H1 (cell line): ENCODE results near the gene VDAC2. TPM values are rescaled to one million over a fixed set of nuclear protein-coding genes. Genes with fewer than 3 reads are reported as not detected.

Source experiments
- CTCF ChIA-PET: fragments of 300-600 bp; sonication (Branson Sonifier 250); formaldehyde crosslinking; loops from one replicate; lab custom pipeline; 2021; ENCODE audit not compliant: partially characterized antibody; lab: Charles Lee
- POLR2A ChIA-PET: fragments of 300-600 bp; sonication (Branson Sonifier 250); formaldehyde crosslinking; loops from one replicate; lab custom pipeline; 2021; ENCODE audit warnings: inconsistent platforms; ENCODE audit not compliant: partially characterized antibody; lab: Charles Lee
- DNase-seq, 2 experiments: peaks; one replicate each; pipeline versions ENCODE4 v3.0.0 to v3.0.0-alpha.2; 2010 to 2022; ENCODE audit warnings: low spot score in 2 of 2, low read depth in 1 of 2, mixed read lengths in 1 of 2
- FAIRE-seq: peaks from 2 replicates; lab custom pipeline; 2011; peaks lifted over from hg19 to GRCh38; lab: Jason Lieb, UNC
- H2AFZ ChIP-seq: 2 replicates; pipeline ENCODE4 v1.8.1; 2012; ENCODE audit warnings: low read length, inconsistent platforms
- H2AK5ac ChIP-seq: 2 replicates; pipeline ENCODE4 v1.6.1; 2013; ENCODE audit warnings: low read depth, low read length
- H2BK120ac ChIP-seq: replicated peaks from 2 replicates; pipeline ENCODE3; 2013; ENCODE audit warnings: low read depth, low read length, inconsistent platforms
- H2BK12ac ChIP-seq: 2 replicates; pipeline ENCODE4 v1.6.1; 2013; ENCODE audit warnings: low read depth, low read length
- H2BK15ac ChIP-seq: 2 replicates; pipeline ENCODE4 v1.6.1; 2013; ENCODE audit warnings: low read length
- H2BK20ac ChIP-seq: 2 replicates; pipeline ENCODE4 v1.6.1; 2013; ENCODE audit warnings: low read length
- H2BK5ac ChIP-seq: 2 replicates; pipeline ENCODE4 v1.6.1; 2013; ENCODE audit warnings: low read depth, low read length
- H3K14ac ChIP-seq: 2 replicates; pipeline ENCODE4 v1.6.1; 2013; ENCODE audit warnings: inconsistent platforms; ENCODE audit not compliant: insufficient read length
- H3K18ac ChIP-seq: 2 replicates; pipeline ENCODE4 v1.6.1; 2013; ENCODE audit warnings: low read length; ENCODE audit errors: extremely low read depth
- H3K23ac ChIP-seq: 2 replicates; pipeline ENCODE4 v1.6.1; 2013; ENCODE audit warnings: inconsistent platforms; ENCODE audit not compliant: insufficient read length
- H3K23me2 ChIP-seq: 2 replicates; pipeline ENCODE4 v1.6.1; 2013; ENCODE audit warnings: low read depth, low read length
- H3K27ac ChIP-seq: 2 replicates; pipeline ENCODE4 v1.6.1; 2011; ENCODE audit warnings: low read depth, low read length, inconsistent platforms
- H3K27me3 ChIP-seq, 4 experiments: replicated peaks in 1 of 4; 1 replicate in 1 of 4; 2 replicates in 3 of 4; pipeline versions ENCODE4 v1.6.1 to v1.8.1; 2011 to 2013; ENCODE audit warnings: low read length in 3 of 4, mild to moderate bottlenecking in 3 of 4, inconsistent platforms in 2 of 4, mixed read lengths in 2 of 4, moderate library complexity in 1 of 4; ENCODE audit not compliant: control insufficient read depth in 3 of 4, insufficient read depth in 3 of 4; ENCODE audit errors: extremely low read depth in 1 of 4
- H3K36me3 ChIP-seq, 4 experiments: 2 replicates each; pipeline versions ENCODE4 v1.6.1 to v1.8.1; 2011 to 2013; ENCODE audit warnings: mild to moderate bottlenecking in 4 of 4, low read length in 3 of 4, moderate library complexity in 2 of 4, control low read depth in 1 of 4, inconsistent platforms in 1 of 4; ENCODE audit not compliant: insufficient read depth in 4 of 4, control insufficient read depth in 2 of 4
- H3K4ac ChIP-seq: replicated peaks from 2 replicates; pipeline ENCODE3; 2013; ENCODE audit warnings: low read length, low read depth, mixed read lengths, inconsistent platforms; ENCODE audit not compliant: insufficient read length
- H3K4me1 ChIP-seq, 4 experiments: replicated peaks in 1 of 4; 1 replicate in 1 of 4; 2 replicates in 3 of 4; pipeline versions ENCODE4 v1.6.1 to v1.8.1; 2011 to 2013; ENCODE audit warnings: low read length in 3 of 4, inconsistent platforms in 2 of 4, mixed read lengths in 1 of 4; ENCODE audit not compliant: insufficient read depth in 4 of 4, control insufficient read depth in 3 of 4
- H3K4me2 ChIP-seq, 2 experiments: 2 replicates each; pipeline versions ENCODE4 v1.6.1 to v1.8.1; 2011 to 2013; ENCODE audit warnings: low read depth in 2 of 2, low read length in 2 of 2, control low read depth in 1 of 2, inconsistent platforms in 1 of 2, mild to moderate bottlenecking in 1 of 2; ENCODE audit not compliant: insufficient read depth in 1 of 2
- H3K4me3 ChIP-seq, 4 experiments: fragments of 200-600, 300-600 bp in 1 of 4; sonication (generic), shearing (Covaris generic), sonication (Bioruptor Twin) in 1 of 4; 2 replicates each; pipeline versions ENCODE4 v1.5.1 to v1.8.1; 2011 to 2016; ENCODE audit warnings: low read length in 4 of 4, low read depth in 3 of 4, control low read depth in 2 of 4, inconsistent platforms in 2 of 4, mild to moderate bottlenecking in 2 of 4, mixed read lengths in 1 of 4, moderate library complexity in 1 of 4; ENCODE audit not compliant: insufficient read depth in 2 of 4; ENCODE audit errors: extremely low read depth in 1 of 4
- H3K56ac ChIP-seq: replicated peaks from 2 replicates; pipeline ENCODE3; 2013; ENCODE audit warnings: low read depth, mild to moderate bottlenecking, mixed read lengths, low read length, inconsistent platforms; ENCODE audit not compliant: insufficient read length
- H3K79me1 ChIP-seq: 2 replicates; pipeline ENCODE4 v1.6.1; 2013; ENCODE audit warnings: low read depth, low read length, control low read depth
- H3K79me2 ChIP-seq, 2 experiments: 2 replicates each; pipeline versions ENCODE4 v1.6.1 to v1.8.1; 2012 to 2013; ENCODE audit warnings: low read length in 2 of 2, mild to moderate bottlenecking in 2 of 2, inconsistent platforms in 1 of 2; ENCODE audit not compliant: insufficient read depth in 2 of 2, control insufficient read depth in 1 of 2
- H3K9ac ChIP-seq, 4 experiments: replicated peaks in 1 of 4; 1 replicate in 1 of 4; 2 replicates in 3 of 4; pipeline versions ENCODE4 v1.6.1 to v1.8.1; 2011 to 2013; ENCODE audit warnings: low read depth in 3 of 4, low read length in 3 of 4, control low read depth in 2 of 4, mild to moderate bottlenecking in 2 of 4, moderate library complexity in 2 of 4, inconsistent platforms in 1 of 4; ENCODE audit errors: extremely low read depth in 1 of 4
- H3K9me3 ChIP-seq, 2 experiments: 2 replicates each; pipeline versions ENCODE4 v1.6.1 to v1.8.1; 2012 to 2013; ENCODE audit warnings: mild to moderate bottlenecking in 2 of 2, moderate library complexity in 2 of 2, control low read depth in 1 of 2, inconsistent platforms in 1 of 2, low read depth in 1 of 2, low read length in 1 of 2, mixed read lengths in 1 of 2; ENCODE audit not compliant: insufficient read depth in 2 of 2
- H4K20me1 ChIP-seq, 2 experiments: replicated peaks in 1 of 2; 2 replicates each; pipeline versions ENCODE3 to v1.8.1; 2011 to 2013; ENCODE audit warnings: inconsistent platforms in 2 of 2, low read length in 2 of 2, mild to moderate bottlenecking in 1 of 2; ENCODE audit not compliant: insufficient read depth in 2 of 2, control insufficient read depth in 1 of 2
- H4K5ac ChIP-seq: 2 replicates; pipeline ENCODE4 v1.6.1; 2013; ENCODE audit warnings: low read length, low read depth, mixed read lengths, inconsistent platforms; ENCODE audit not compliant: insufficient read length
- H4K8ac ChIP-seq: 2 replicates; pipeline ENCODE4 v1.8.0; 2013; ENCODE audit warnings: mild to moderate bottlenecking, moderate library complexity, low read length, inconsistent platforms; ENCODE audit not compliant: insufficient read depth; ENCODE audit errors: extremely low read depth
- H4K91ac ChIP-seq: replicated peaks from 2 replicates; pipeline ENCODE3; 2013; ENCODE audit warnings: low read length, mixed read lengths, inconsistent platforms; ENCODE audit not compliant: insufficient read length
- CEBPB ChIP-seq: IDR thresholded peaks from 2 replicates; pipeline ENCODE4 v1.6.1; 2012; ENCODE audit warnings: low read depth, low read length
- EGR1 ChIP-seq: IDR thresholded peaks from 2 replicates; pipeline ENCODE4 v1.6.1; 2011; ENCODE audit warnings: low read depth, low read length, borderline replicate concordance
- FOSL1 ChIP-seq: IDR thresholded peaks from 2 replicates; pipeline ENCODE4 v1.6.1; 2011; ENCODE audit warnings: mild to moderate bottlenecking, low read depth, low read length, moderate library complexity; ENCODE audit not compliant: insufficient read depth
- HDAC6 ChIP-seq: IDR thresholded peaks from one replicate; pipeline ENCODE4 v1.7.1; 2012; ENCODE audit warnings: low read depth, mild to moderate bottlenecking, inconsistent platforms, low read length, moderate library complexity
- NANOG ChIP-seq: IDR thresholded peaks from 2 replicates; pipeline ENCODE4 v1.6.1; 2011; ENCODE audit warnings: low read length, low read depth, mild to moderate bottlenecking, inconsistent platforms; ENCODE audit not compliant: insufficient read depth, poor library complexity, severe bottlenecking
- PHF8 ChIP-seq: fragments of 200-600 bp; sonication (generic); conservative IDR thresholded peaks from 2 replicates; pipeline ENCODE4 v1.7.1; 2012; ENCODE audit warnings: low read depth, mild to moderate bottlenecking, inconsistent platforms, low read length, moderate library complexity
- RAD21 ChIP-seq, 2 experiments: IDR thresholded peaks in 1 of 2; conservative IDR thresholded peaks in 1 of 2; 2 replicates each; pipeline ENCODE4 v1.6.1; 2011; ENCODE audit warnings: low read depth in 2 of 2, low read length in 2 of 2, improper control_type of control experiment in 1 of 2, inconsistent platforms in 1 of 2, mild to moderate bottlenecking in 1 of 2, moderate library complexity in 1 of 2
- SAP30 ChIP-seq: fragments of 300-600 bp; sonication (generic); IDR thresholded peaks from 2 replicates; pipeline ENCODE4 v1.7.1; 2012; ENCODE audit warnings: low read length, moderate library complexity, mild to moderate bottlenecking, inconsistent platforms; ENCODE audit not compliant: insufficient read depth, insufficient replicate concordance
- SP2 ChIP-seq: IDR thresholded peaks from 2 replicates; pipeline ENCODE4 v1.6.1; 2012; ENCODE audit warnings: mild to moderate bottlenecking, low read length, inconsistent platforms
- WGBS, 2 experiments: shearing (Covaris generic) in 1 of 2; methylation state at CpG; one replicate each; pipeline versions ENCODE4 v1.1.6 to v1.1.7; 2013 to 2015; ENCODE audit warnings: low lambda C conversion rate in 2 of 2, mixed read lengths in 2 of 2, inconsistent platforms in 1 of 2, low coverage in 1 of 2, missing lambda C conversion rate in 1 of 2; ENCODE audit not compliant: insufficient replicate concordance in 2 of 2, insufficient coverage in 1 of 2, insufficient read length in 1 of 2; ENCODE audit errors: extremely low coverage in 1 of 2, missing lambda C conversion rate in 1 of 2; 5-methylcytosine and 5-hydroxymethylcytosine counted together
- polyA plus RNA-seq, 7 experiments: library from polyadenylated mRNA; depleted of rRNA in 3 of 7; stranded (reverse) in 5 of 7; unstranded in 2 of 7; fragments of >200 nt in 5 of 7; fragments of 200-250 nt in 2 of 7; gene quantifications; 1 replicate in 5 of 7; 2 replicates in 1 of 7; 4 replicates in 1 of 7; pipeline versions ENCODE4 v1.2.1 to v1.2.3, GENCODE V29; 2011 to 2013; ENCODE audit warnings: missing spikeins in 2 of 7, mixed read lengths in 2 of 7
- total RNA-seq: library from RNA; stranded (reverse); fragmentation: NEBNext Ultra II Directional; extraction: Animal tissue kit (Norgen Biotek cat#: 25700); gene quantifications from 2 replicates; pipeline ENCODE4 v1.2.1, GENCODE V29; 2021

Gene VDAC2
- total and polyA plus RNA-seq, 2 of the 8 experiments (the other 6 are each of a cell fraction or from before 2014, with no cell fraction given) = 89.8 to 284 TPM

- no peak overlapping the region for H2BK120ac ChIP-seq
- no peak overlapping the region for H3K4me2 ChIP-seq
- H3K27me3 ChIP-seq = peaks cover 0 to 8% (median 2%) of the 10 kb centered on the region in 4 experiments; a peak in 2 of 7 replicates
- no peak overlapping the region for H3K9ac ChIP-seq
- H3K23me2 ChIP-seq = peaks cover 7% of the 10 kb centered on the region
- no peak overlapping the region for H4K5ac ChIP-seq
- no peak overlapping the region for H3K27ac ChIP-seq
- no peak overlapping the region for H2AFZ ChIP-seq
- ChIA-PET CTCF (no interaction called here), POLR2A (no interaction called here)
- no peaks in the 10 kb centered on the region for H3K79me2 ChIP-seq
- H2BK5ac ChIP-seq = no peak overlapping the region
- H3K56ac ChIP-seq = no peak overlapping the region
- no peak overlapping the region for H2BK15ac ChIP-seq
- H4K91ac ChIP-seq = no peak overlapping the region
- H2BK20ac ChIP-seq = no peak overlapping the region
- no peak overlapping the region for H3K23ac ChIP-seq
- FAIRE-seq (no peak), DNase-seq (no peak)
- no peak overlapping the region for H2AK5ac ChIP-seq
- no peak overlapping the region for H3K14ac ChIP-seq
- H3K9me3 ChIP-seq = no peaks in the 10 kb centered on the region
- H3K18ac ChIP-seq = no peak overlapping the region
- H4K20me1 ChIP-seq = no peaks in the 10 kb centered on the region
- 85% methylated on average over 2 of the region's 2 CpGs; no CpG with 5 or more reads in 1 of the 2 experiments for WGBS, 2 experiments
- no peak overlapping the region for H2BK12ac ChIP-seq
- H3K79me1 ChIP-seq = no peaks in the 10 kb centered on the region
- H3K4me1 ChIP-seq = peaks cover 0 to 18% (median 9%) of the 10 kb centered on the region in 4 experiments; a peak in 6 of 7 replicates
- no peak overlapping the region for H3K4ac ChIP-seq
- no peak overlapping the region for H4K8ac ChIP-seq
- no peaks in the 10 kb centered on the region for H3K36me3 ChIP-seq
- no peak overlapping the region for H3K4me3 ChIP-seq
- TF ChIP-seq PHF8 = no peak
- no peak for TF ChIP-seq NANOG
- no peak for TF ChIP-seq EGR1
- no peak for TF ChIP-seq RAD21 (IDR thresholded peaks at IDR 0.05 in 1 of 2, conservative IDR thresholded peaks at IDR 0.05 in 1 of 2; ENCODE audit: low read depth in 2 of 2, low read length in 2 of 2)
- TF ChIP-seq FOSL1 = no peak
- no peak for TF ChIP-seq SP2
- no peak for TF ChIP-seq HDAC6
- TF ChIP-seq SAP30 = no peak
- no peak for TF ChIP-seq CEBPB
Measured at GRCh38 chr10:75280236-75280635, 69.6 kb downstream of the VDAC2 start.
